ENCODE results near the gene ALG9. TPM values are rescaled to one million over a fixed set of nuclear protein-coding genes. Genes with fewer than 3 reads are reported as not detected.

ALG9 gene
- total RNA-seq, 1 donor = 49.7 TPM

DNA sequence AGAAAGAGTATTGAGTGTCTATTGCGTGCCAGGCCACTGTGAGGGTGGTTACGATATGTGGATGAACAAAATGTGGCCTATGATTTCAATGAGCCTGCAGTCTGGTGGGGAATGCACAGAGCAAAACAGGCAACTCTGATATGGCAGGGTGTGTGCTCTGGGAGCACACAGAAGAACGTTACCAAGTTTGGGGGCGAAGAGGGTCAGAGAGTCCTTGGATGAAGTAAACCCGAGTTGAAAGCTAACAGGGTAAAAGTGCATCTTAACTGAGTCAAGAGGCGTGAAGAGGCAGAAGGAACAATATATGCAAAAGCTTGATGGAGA lies 8.2 kb upstream of the ALG9 start:
- no peak for DNase-seq (ENCODE audit: low read depth)
- H3K4me3 ChIP-seq (ENCODE audit: low read depth, low read length) = peak overlapping the region; percentile 75
- TF ChIP-seq, protein P1, sequence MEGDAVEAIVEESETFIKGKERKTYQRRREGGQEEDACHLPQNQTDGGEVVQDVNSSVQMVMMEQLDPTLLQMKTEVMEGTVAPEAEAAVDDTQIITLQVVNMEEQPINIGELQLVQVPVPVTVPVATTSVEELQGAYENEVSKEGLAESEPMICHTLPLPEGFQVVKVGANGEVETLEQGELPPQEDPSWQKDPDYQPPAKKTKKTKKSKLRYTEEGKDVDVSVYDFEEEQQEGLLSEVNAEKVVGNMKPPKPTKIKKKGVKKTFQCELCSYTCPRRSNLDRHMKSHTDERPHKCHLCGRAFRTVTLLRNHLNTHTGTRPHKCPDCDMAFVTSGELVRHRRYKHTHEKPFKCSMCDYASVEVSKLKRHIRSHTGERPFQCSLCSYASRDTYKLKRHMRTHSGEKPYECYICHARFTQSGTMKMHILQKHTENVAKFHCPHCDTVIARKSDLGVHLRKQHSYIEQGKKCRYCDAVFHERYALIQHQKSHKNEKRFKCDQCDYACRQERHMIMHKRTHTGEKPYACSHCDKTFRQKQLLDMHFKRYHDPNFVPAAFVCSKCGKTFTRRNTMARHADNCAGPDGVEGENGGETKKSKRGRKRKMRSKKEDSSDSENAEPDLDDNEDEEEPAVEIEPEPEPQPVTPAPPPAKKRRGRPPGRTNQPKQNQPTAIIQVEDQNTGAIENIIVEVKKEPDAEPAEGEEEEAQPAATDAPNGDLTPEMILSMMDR (IDR thresholded peaks at IDR 0.05; ENCODE audit: insufficient read depth, low read depth, low read length) = no peak

DNA sequence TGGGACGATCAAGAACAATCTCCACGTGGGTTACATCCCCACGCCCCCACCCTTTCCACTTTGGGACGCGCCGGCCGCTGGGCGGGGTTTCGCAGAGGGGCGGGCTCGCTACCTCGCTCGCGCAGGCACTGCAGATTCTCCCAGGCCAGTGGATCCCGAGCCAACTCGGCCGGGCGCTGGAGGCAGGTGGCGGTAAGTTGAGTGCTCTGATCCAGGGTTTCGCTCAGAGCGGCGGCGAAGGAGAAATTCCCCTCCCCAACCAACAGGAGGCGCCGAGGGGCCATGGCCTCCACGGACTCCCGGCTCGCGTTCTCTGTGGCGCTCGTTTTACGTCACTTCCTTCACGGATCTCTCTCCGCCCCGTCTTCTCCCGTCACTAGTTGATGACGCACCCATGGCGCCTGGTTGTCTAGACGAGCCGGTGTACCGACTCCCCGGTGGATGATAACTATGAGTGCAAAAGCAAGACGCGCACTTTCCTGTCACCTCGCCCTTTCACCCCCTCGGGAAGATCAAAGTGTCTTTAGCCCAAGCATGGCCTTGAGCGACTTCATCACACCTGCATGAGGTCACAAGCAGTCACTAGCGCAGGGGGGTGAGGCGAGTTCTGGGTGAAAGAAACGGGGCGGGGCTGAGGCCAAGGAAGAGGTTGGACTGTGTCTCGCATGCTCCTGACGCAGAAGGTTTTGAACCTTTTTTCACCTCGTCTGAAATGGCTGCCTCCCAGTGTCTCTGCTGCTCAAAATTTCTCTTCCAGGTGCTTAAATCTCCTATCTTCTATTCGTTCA lies 7.7 kb upstream of the ALG9 start, which contains the start of the genes CFAP68 and FDXACB1:
CFAP68 (plus strand) TSS at position 693 of the 788 bp plus-strand sequence; CDS start at position 713, 20 bp downstream.
FDXACB1 (minus strand) TSS at position 317 of the 788 bp plus-strand sequence; CDS start at position 284, 33 bp downstream.
- TF ChIP-seq, protein P1 (IDR thresholded peaks at IDR 0.05; ENCODE audit: insufficient read depth, low read depth, low read length) = peak; percentile 92
- peak within 1 kb of the TSS; percentile 75 for H3K4me3 ChIP-seq (ENCODE audit: low read depth, low read length)
- DNase-seq (ENCODE audit: low read depth) = peak; percentile 98

DNA sequence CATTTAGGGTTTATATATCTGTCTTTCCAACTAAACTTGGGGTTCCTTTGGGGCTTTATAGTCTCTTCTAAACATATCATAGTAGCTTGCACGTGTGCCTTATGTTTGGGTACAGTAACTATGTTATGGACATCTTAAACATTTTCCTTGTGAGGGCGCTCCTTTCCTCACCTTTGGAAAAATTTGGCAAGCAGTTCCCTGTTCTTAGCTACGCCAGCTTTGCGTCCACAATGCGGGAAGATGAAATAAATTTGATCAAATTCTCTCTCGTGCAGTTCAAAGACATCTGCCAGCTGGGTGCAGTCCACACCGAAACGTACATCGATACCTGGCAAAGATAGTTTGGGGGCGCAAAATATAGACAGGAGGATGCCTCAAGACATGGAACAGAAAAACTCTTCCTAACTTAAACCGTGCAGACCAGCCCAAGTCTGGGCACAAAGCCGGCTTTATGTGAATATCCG lies 7.0 kb upstream of the ALG9 start:
- peak overlapping the region; percentile 75 for H3K4me3 ChIP-seq (ENCODE audit: low read depth, low read length)
- TF ChIP-seq, protein P1 (IDR thresholded peaks at IDR 0.05; ENCODE audit: insufficient read depth, low read depth, low read length) = no peak
- DNase-seq (ENCODE audit: low read depth) = no peak

DNA sequence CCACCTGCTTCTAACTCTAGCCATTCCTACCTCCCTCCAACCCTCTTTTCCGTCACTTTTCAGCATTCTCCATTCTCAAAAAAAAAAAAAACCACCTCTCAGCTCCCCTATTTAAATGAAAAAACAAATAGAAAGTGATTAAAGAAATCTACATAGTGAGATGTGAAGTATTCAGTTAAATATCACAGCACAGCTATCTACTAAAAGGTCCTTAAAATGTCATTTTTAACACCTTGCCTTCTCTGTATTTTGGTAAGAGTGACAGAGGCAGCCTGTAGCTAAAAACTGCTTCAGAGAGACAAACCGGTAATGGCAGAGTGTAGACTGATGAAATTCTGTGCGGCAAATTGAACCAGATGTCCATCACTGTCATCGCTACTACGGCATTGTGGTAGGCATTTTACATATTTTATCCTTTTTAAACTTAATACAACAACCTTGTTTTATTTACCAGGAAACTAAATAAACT lies 346 bp upstream of the ALG9 start:
- no peak for DNase-seq (ENCODE audit: low read depth)
- TF ChIP-seq, protein P1 (IDR thresholded peaks at IDR 0.05; ENCODE audit: insufficient read depth, low read depth, low read length) = no peak

DNA sequence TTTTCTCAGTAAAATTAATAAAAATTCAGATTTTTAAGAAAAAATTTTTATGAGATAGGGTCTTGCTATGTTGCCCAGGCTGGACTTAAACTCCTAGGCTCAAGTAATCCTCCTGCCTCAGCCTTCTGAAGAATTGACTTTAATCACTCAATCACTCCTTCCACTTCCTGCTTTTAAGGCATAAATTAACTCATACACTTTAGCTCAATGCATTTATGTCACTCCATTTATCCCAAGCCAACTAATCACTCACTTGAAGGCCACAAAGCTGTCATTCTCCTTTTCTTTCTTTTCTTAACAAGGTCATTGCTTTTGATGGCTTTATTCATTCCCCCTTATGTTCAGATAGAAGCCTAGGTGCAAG lies 877 bp downstream of the ALG9 start:
- DNase-seq (ENCODE audit: low read depth) = no peak
- TF ChIP-seq, protein P1 (IDR thresholded peaks at IDR 0.05; ENCODE audit: insufficient read depth, low read depth, low read length) = no peak
- peak overlapping the region; percentile 87 for H3K4me3 ChIP-seq (ENCODE audit: low read depth, low read length)

More for the DNA sequence above, 346 bp upstream of the ALG9 start:
- H3K4me3 ChIP-seq (ENCODE audit: low read depth, low read length) = peak overlapping the region; percentile 87

DNA sequence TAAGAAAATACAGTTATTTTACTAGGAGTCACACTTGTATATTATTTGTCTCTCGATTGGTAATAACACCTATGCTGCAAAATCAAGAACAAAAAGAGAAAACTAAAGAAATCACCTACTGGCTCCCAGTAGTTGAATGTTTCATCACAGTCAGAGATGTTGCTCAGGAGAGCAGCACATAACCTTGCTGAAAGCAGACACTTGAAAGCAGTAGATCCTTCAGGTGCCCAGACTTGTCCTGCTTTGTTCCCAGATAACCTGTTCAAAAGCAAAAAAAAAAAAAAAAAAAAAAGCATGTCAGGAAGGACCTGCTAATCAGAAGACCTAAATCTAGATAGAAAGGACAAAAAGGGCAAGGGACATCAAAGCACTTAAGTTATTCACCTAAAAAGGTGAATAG lies 1.3 kb downstream of the ALG9 start:
- no peak overlapping the region for H3K4me3 ChIP-seq (ENCODE audit: low read depth, low read length)
- no peak for DNase-seq (ENCODE audit: low read depth)
- TF ChIP-seq, protein P1 (IDR thresholded peaks at IDR 0.05; ENCODE audit: insufficient read depth, low read depth, low read length) = no peak
